HL-60 (cell line): ENCODE data around the gene SOX9.

ENCODE experiments used
- DNase-seq, 2 experiments: peaks; one replicate each; pipeline ENCODE4 v3.0.0-alpha.2; 2010 to 2020; ENCODE audit warnings: low read depth in 1 of 2, low spot score in 1 of 2
- H3K27ac ChIP-seq: fragments of 250-450 bp; sonication (Bioruptor Pico); replicated peaks from 2 replicates; pipeline ENCODE4 v1.5.1; 2020; ENCODE audit warnings: mild to moderate bottlenecking, moderate library complexity
- H3K27me3 ChIP-seq: fragments of 250-450 bp; sonication (Bioruptor Pico); 2 replicates; pipeline ENCODE4 v1.5.1; 2021; ENCODE audit warnings: mild to moderate bottlenecking, moderate library complexity; ENCODE audit not compliant: insufficient read depth, poor library complexity, severe bottlenecking
- H3K4me3 ChIP-seq: replicated peaks from 2 replicates; pipeline ENCODE4 v1.5.1; 2011; ENCODE audit warnings: mild to moderate bottlenecking, control low read depth, low read length; ENCODE audit not compliant: insufficient read depth
- CTCF ChIP-seq: IDR thresholded peaks from one replicate; pipeline ENCODE4 v1.5.1; 2011; ENCODE audit warnings: low read length, control low read depth, inconsistent platforms; ENCODE audit not compliant: insufficient read depth
- GABPA ChIP-seq: IDR thresholded peaks from 2 replicates; pipeline ENCODE4 v1.6.1; 2012; ENCODE audit warnings: low read depth
- POLR2AphosphoS5 ChIP-seq: IDR thresholded peaks from 2 replicates; pipeline ENCODE4 v1.6.1; 2012; ENCODE audit warnings: low read depth
- REST ChIP-seq: IDR thresholded peaks from 2 replicates; pipeline ENCODE4 v1.6.1; 2012; ENCODE audit warnings: low read depth; ENCODE audit not compliant: insufficient replicate concordance
- SPI1 ChIP-seq: IDR thresholded peaks from 2 replicates; pipeline ENCODE4 v1.6.1; 2012; ENCODE audit warnings: low read depth, mild to moderate bottlenecking, borderline replicate concordance
- long read RNA-seq: library from polyadenylated mRNA; unstranded; transcript quantifications from one replicate; pipeline ENCODE4 v2.0.0, GENCODE V29; 2020

Gene SOX9
- long read RNA-seq = 0 reads

GRCh38 chr17:72120642-72121163, at the start of gene SOX9:
TSS of gene SOX9 (plus strand) at chr17:72121020. CDS start at chr17:72121392, 372 bp downstream.
- TF ChIP-seq GABPA (no peak), SPI1 (no peak), CTCF (no peak), REST (no peak), POLR2AphosphoS5 (no peak)
- no peak within 1 kb of the TSS for H3K27ac ChIP-seq
- H3K27me3 ChIP-seq = peaks cover 74% of the 10 kb centered on the region
- no peak for DNase-seq
- no peak within 1 kb of the TSS for H3K4me3 ChIP-seq

GRCh38 chr17:72071330-72071729, 49.5 kb upstream of the SOX9 start:
- DNase-seq = no peak
- no peak for TF ChIP-seq POLR2AphosphoS5
- TF ChIP-seq GABPA = no peak
- TF ChIP-seq REST = no peak
- no peak for TF ChIP-seq CTCF
- no peak for TF ChIP-seq SPI1
- no peak overlapping the region for H3K4me3 ChIP-seq

GRCh38 chr17:72075995-72076677, 44.7 kb upstream of the SOX9 start:
- Histone ChIP-seq H3K27ac (no peak overlapping the region), H3K27me3 (peaks cover 2% of the 10 kb centered on the region), H3K4me3 (no peak overlapping the region)
- no peak for DNase-seq
- TF ChIP-seq CTCF (no peak), POLR2AphosphoS5 (no peak), REST (no peak), GABPA (no peak), SPI1 (no peak)

More at GRCh38 chr17:72071330-72071729, 49.5 kb upstream of the SOX9 start:
- Histone ChIP-seq H3K27me3 (peaks cover 6% of the 10 kb centered on the region), H3K27ac (no peak overlapping the region)
